ENCODE results near the gene ATP10D.
"Not testable (repeated sequence)": the region's sequence is repeated elsewhere in the genome, so short reads cannot be mapped to it uniquely, and the experiment has no call there.

Gene ATP10D

GRCh38 chr4:47538111-47538824 is 53.2 kb downstream of the ATP10D start:
- no peak for DNase-seq

GRCh38 chr4:47538825-47539154 is 53.7 kb downstream of the ATP10D start:
- DNase-seq: no peak

GRCh38 chr4:47542640-47543039 is 57.6 kb downstream of the ATP10D start:
- not testable (repeated sequence) for DNase-seq

GRCh38 chr4:47543331-47543730 is 58.3 kb downstream of the ATP10D start:
- no peak for DNase-seq

- not testable (repeated sequence) for DNase-seq
These were observed 65.3 kb downstream of the ATP10D start for GRCh38 chr4:47550357-47550756.

- no peak for DNase-seq
These were observed 65.9 kb downstream of the ATP10D start for GRCh38 chr4:47550899-47551548.

GRCh38 chr4:47551682-47552081 is 66.6 kb downstream of the ATP10D start:
- no peak for DNase-seq

- no peak for DNase-seq
These were observed 68.5 kb downstream of the ATP10D start for GRCh38 chr4:47553329-47554125.

- not testable (repeated sequence) for DNase-seq
These were observed 70.8 kb downstream of the ATP10D start for GRCh38 chr4:47555920-47556319.

GRCh38 chr4:47557255-47557654 is 72.2 kb downstream of the ATP10D start:
- no peak for DNase-seq

GRCh38 chr4:47560682-47561081 is 75.6 kb downstream of the ATP10D start:
- no peak for DNase-seq

- DNase-seq: no peak
These were observed 76.3 kb downstream of the ATP10D start for GRCh38 chr4:47561331-47561730.

GRCh38 chr4:47562297-47562696 is 77.2 kb downstream of the ATP10D start:
- DNase-seq: no peak

GRCh38 chr4:47566566-47566965 is 81.5 kb downstream of the ATP10D start:
- no peak for DNase-seq

GRCh38 chr4:47566969-47567368 is 81.9 kb downstream of the ATP10D start:
- no peak for DNase-seq

- no peak for DNase-seq
These were observed 82.4 kb downstream of the ATP10D start for GRCh38 chr4:47567511-47567910.

- DNase-seq: no peak
These were observed 85.7 kb downstream of the ATP10D start for GRCh38 chr4:47570816-47571215.

GRCh38 chr4:47572981-47573380 is 87.9 kb downstream of the ATP10D start:
- DNase-seq: no peak

- DNase-seq: no peak
These were observed 92.9 kb downstream of the ATP10D start for GRCh38 chr4:47577779-47578553.

- no peak for DNase-seq
These were observed 94.2 kb downstream of the ATP10D start for GRCh38 chr4:47579235-47579634.

- DNase-seq: no peak
These were observed 105.2 kb downstream of the ATP10D start for GRCh38 chr4:47590325-47590724.

GRCh38 chr4:47597696-47598095 is 112.6 kb downstream of the ATP10D start:
- DNase-seq: no peak

GRCh38 chr4:47598320-47598719 is 113.2 kb downstream of the ATP10D start:
- DNase-seq: no peak
